T-helper 1 cell treated with Interleukin-12 subunit alpha and Interleukin-12 subunit beta and Interleukin-4 antibody, amounts not matched to agents 30 μg/mL and 1 μg/mL, for 36 hours (primary cell): ENCODE results near the gene ANKS1B.

ENCODE experiments used
- H3K27ac Mint-ChIP-seq: one replicate; pipeline ENCODE4 v1.8.0; 2021; ENCODE audit warnings: mild to moderate bottlenecking, mixed read lengths
- H3K27me3 Mint-ChIP-seq: one replicate; pipeline ENCODE4 v1.8.0; 2021; ENCODE audit warnings: low read depth, mixed read lengths
- H3K36me3 Mint-ChIP-seq: one replicate; pipeline ENCODE4 v1.8.0; 2021; ENCODE audit warnings: low read depth, mixed read lengths
- H3K4me1 Mint-ChIP-seq: one replicate; pipeline ENCODE4 v1.8.0; 2021; ENCODE audit warnings: low read depth, mixed read lengths
- H3K4me3 Mint-ChIP-seq: one replicate; pipeline ENCODE4 v1.8.0; 2021; ENCODE audit warnings: mild to moderate bottlenecking, moderate library complexity, mixed read lengths
- H3K9me3 Mint-ChIP-seq: one replicate; pipeline ENCODE4 v1.8.0; 2021; ENCODE audit warnings: mixed read lengths

ANKS1B gene

GRCh38 chr12:99224237-99224636 is 760.5 kb downstream of the ANKS1B start:
- no peak overlapping the region for H3K4me3 Mint-ChIP-seq
- no peak overlapping the region for H3K27ac Mint-ChIP-seq

GRCh38 chr12:99223579-99223978 is 761.2 kb downstream of the ANKS1B start:
- Mint-ChIP-seq H3K4me3 (no peak overlapping the region), H3K36me3 (no peaks in the 10 kb centered on the region), H3K27ac (no peak overlapping the region), H3K4me1 (no peaks in the 10 kb centered on the region), H3K27me3 (no peaks in the 10 kb centered on the region), H3K9me3 (no peaks in the 10 kb centered on the region)

More at GRCh38 chr12:99224237-99224636, 760.5 kb downstream of the ANKS1B start:
- H3K27me3 Mint-ChIP-seq, result no peaks in the 10 kb centered on the region
- H3K4me1 Mint-ChIP-seq, result no peaks in the 10 kb centered on the region
- no peaks in the 10 kb centered on the region for H3K9me3 Mint-ChIP-seq
- no peaks in the 10 kb centered on the region for H3K36me3 Mint-ChIP-seq

GRCh38 chr12:99213047-99213446 is 771.7 kb downstream of the ANKS1B start:
- H3K27ac Mint-ChIP-seq, result no peak overlapping the region
- no peaks in the 10 kb centered on the region for H3K36me3 Mint-ChIP-seq
- peaks cover 9% of the 10 kb centered on the region for H3K9me3 Mint-ChIP-seq
- no peaks in the 10 kb centered on the region for H3K4me1 Mint-ChIP-seq
- no peak overlapping the region for H3K4me3 Mint-ChIP-seq
- H3K27me3 Mint-ChIP-seq, result no peaks in the 10 kb centered on the region

- Mint-ChIP-seq H3K4me1 (no peaks in the 10 kb centered on the region), H3K9me3 (peaks cover 9% of the 10 kb centered on the region), H3K36me3 (no peaks in the 10 kb centered on the region), H3K4me3 (no peak overlapping the region), H3K27ac (no peak overlapping the region), H3K27me3 (no peaks in the 10 kb centered on the region)
Observed at GRCh38 chr12:99212275-99212674, 772.5 kb downstream of the ANKS1B start.

- Mint-ChIP-seq H3K9me3 (no peaks in the 10 kb centered on the region), H3K27me3 (no peaks in the 10 kb centered on the region), H3K36me3 (no peaks in the 10 kb centered on the region), H3K4me3 (no peak overlapping the region), H3K27ac (no peak overlapping the region), H3K4me1 (no peaks in the 10 kb centered on the region)
Observed at GRCh38 chr12:99205111-99205510, 779.6 kb downstream of the ANKS1B start.

- Mint-ChIP-seq H3K36me3 (no peaks in the 10 kb centered on the region), H3K27me3 (no peaks in the 10 kb centered on the region), H3K4me3 (no peak overlapping the region), H3K27ac (no peak overlapping the region), H3K4me1 (no peaks in the 10 kb centered on the region), H3K9me3 (no peaks in the 10 kb centered on the region)
Observed at GRCh38 chr12:99201906-99202645, 782.7 kb downstream of the ANKS1B start.

- no peak overlapping the region for H3K4me3 Mint-ChIP-seq
- no peak overlapping the region for H3K27ac Mint-ChIP-seq
- H3K27me3 Mint-ChIP-seq, result no peaks in the 10 kb centered on the region
- no peaks in the 10 kb centered on the region for H3K4me1 Mint-ChIP-seq
- H3K9me3 Mint-ChIP-seq, result peaks cover 3% of the 10 kb centered on the region
- no peaks in the 10 kb centered on the region for H3K36me3 Mint-ChIP-seq
Observed at GRCh38 chr12:99200711-99201384, 783.9 kb downstream of the ANKS1B start.

GRCh38 chr12:99195474-99195873 is 789.3 kb downstream of the ANKS1B start:
- H3K4me3 Mint-ChIP-seq, result no peak overlapping the region
- no peaks in the 10 kb centered on the region for H3K36me3 Mint-ChIP-seq
- peaks cover 3% of the 10 kb centered on the region for H3K9me3 Mint-ChIP-seq
- no peaks in the 10 kb centered on the region for H3K27me3 Mint-ChIP-seq
- no peaks in the 10 kb centered on the region for H3K4me1 Mint-ChIP-seq
- H3K27ac Mint-ChIP-seq, result no peak overlapping the region

GRCh38 chr12:99192489-99192888 is 792.2 kb downstream of the ANKS1B start:
- Mint-ChIP-seq H3K4me1 (no peaks in the 10 kb centered on the region), H3K9me3 (peaks cover 3% of the 10 kb centered on the region), H3K4me3 (no peak overlapping the region), H3K36me3 (no peaks in the 10 kb centered on the region), H3K27ac (no peak overlapping the region), H3K27me3 (no peaks in the 10 kb centered on the region)

- Mint-ChIP-seq H3K9me3 (no peaks in the 10 kb centered on the region), H3K4me3 (no peak overlapping the region), H3K27ac (no peak overlapping the region), H3K27me3 (no peaks in the 10 kb centered on the region), H3K36me3 (no peaks in the 10 kb centered on the region), H3K4me1 (no peaks in the 10 kb centered on the region)
Observed at GRCh38 chr12:99176871-99177270, 807.9 kb downstream of the ANKS1B start.

GRCh38 chr12:99170461-99170860 is 814.3 kb downstream of the ANKS1B start:
- Mint-ChIP-seq H3K4me3 (no peak overlapping the region), H3K36me3 (no peaks in the 10 kb centered on the region), H3K27me3 (no peaks in the 10 kb centered on the region), H3K27ac (no peak overlapping the region), H3K4me1 (no peaks in the 10 kb centered on the region), H3K9me3 (no peaks in the 10 kb centered on the region)

- Mint-ChIP-seq H3K27ac (no peak overlapping the region), H3K36me3 (no peaks in the 10 kb centered on the region), H3K4me3 (no peak overlapping the region), H3K27me3 (no peaks in the 10 kb centered on the region), H3K9me3 (no peaks in the 10 kb centered on the region), H3K4me1 (no peaks in the 10 kb centered on the region)
Observed at GRCh38 chr12:99170037-99170436, 814.7 kb downstream of the ANKS1B start.

GRCh38 chr12:99157946-99158345 is 826.8 kb downstream of the ANKS1B start:
- H3K9me3 Mint-ChIP-seq, result peaks cover 9% of the 10 kb centered on the region
- no peaks in the 10 kb centered on the region for H3K36me3 Mint-ChIP-seq
- H3K4me1 Mint-ChIP-seq, result no peaks in the 10 kb centered on the region
- H3K27ac Mint-ChIP-seq, result no peak overlapping the region
- H3K27me3 Mint-ChIP-seq, result no peaks in the 10 kb centered on the region
- no peak overlapping the region for H3K4me3 Mint-ChIP-seq

GRCh38 chr12:99154983-99155336 is 829.8 kb downstream of the ANKS1B start:
- Mint-ChIP-seq H3K4me1 (no peaks in the 10 kb centered on the region), H3K4me3 (no peak overlapping the region), H3K27ac (no peak overlapping the region), H3K9me3 (peaks cover 4% of the 10 kb centered on the region), H3K36me3 (no peaks in the 10 kb centered on the region), H3K27me3 (no peaks in the 10 kb centered on the region)

- H3K4me1 Mint-ChIP-seq, result no peaks in the 10 kb centered on the region
- no peaks in the 10 kb centered on the region for H3K36me3 Mint-ChIP-seq
- peaks cover 4% of the 10 kb centered on the region for H3K9me3 Mint-ChIP-seq
- H3K27me3 Mint-ChIP-seq, result no peaks in the 10 kb centered on the region
- no peak overlapping the region for H3K27ac Mint-ChIP-seq
- H3K4me3 Mint-ChIP-seq, result no peak overlapping the region
Observed at GRCh38 chr12:99154216-99154982, 830.3 kb downstream of the ANKS1B start.
